ENCODE results near the gene NXNL1. TPM values are rescaled to one million over a fixed set of nuclear protein-coding genes. Genes with fewer than 3 reads are reported as not detected.

NXNL1 gene
- total RNA-seq, 1 experiment from 2014 or later: not detected

GRCh38 chr19:17429641-17430113 is 31.0 kb downstream of the NXNL1 start:
- Histone ChIP-seq H3K9ac (ENCODE audit: low read length) (no peak overlapping the region), H3K4me2 (ENCODE audit: low read length) (no peak overlapping the region), H3F3A (ENCODE audit: low read length, unreplicated experiment) (no peaks in the 10 kb centered on the region), H3K27me3 (ENCODE audit: low read length) (no peaks in the 10 kb centered on the region), H3K4me1 (ENCODE audit: insufficient read depth, low read length) (no peaks in the 10 kb centered on the region), H3K36me3 (ENCODE audit: low read depth, low read length) (no peaks in the 10 kb centered on the region), H4K20me1 (ENCODE audit: low read length) (no peaks in the 10 kb centered on the region), H3K9me2 (replicated peaks; ENCODE audit: low read length) (no peaks in the 10 kb centered on the region), H3K9me3 (ENCODE audit: low read length) (no peaks in the 10 kb centered on the region), H3K79me2 (ENCODE audit: low read length) (no peaks in the 10 kb centered on the region), H3K27ac (ENCODE audit: low read length) (no peak overlapping the region), H3K4me3 (ENCODE audit: low read length) (no peak overlapping the region), H2AFZ (ENCODE audit: low read length) (no peak overlapping the region)
- ATAC-seq (0 out of 2 replicates have a peak, but pooled peaks have one; percentile 13), DNase-seq (no peak)
- intact Hi-C loops (cut with micrococcal nuclease): loop anchor here (5.0 kb wide), 1 partner anchor 38 kb away; no protein-coding TSS in a partner anchor
- no peak for TF ChIP-seq EZH2phosphoT487 (IDR thresholded peaks at IDR 0.05; ENCODE audit: borderline replicate concordance, low read length)
- no peak for TF ChIP-seq CTCF (conservative IDR thresholded peaks at IDR 0.05; ENCODE audit: low read depth, low read length)
- TF ChIP-seq EZH2 (IDR thresholded peaks at IDR 0.05; ENCODE audit: low read length, unreplicated experiment): no peak
- ChIA-PET CTCF (no interaction called here), POLR2A (ENCODE audit: unreplicated experiment) (interaction anchor here (0.7 kb wide), 1 partner anchor 113 kb away, joined by 25 read pairs; no protein-coding TSS in a partner anchor)
- BruUV-seq (replicated peaks): no TSS peak

GRCh38 chr19:17424743-17425365 is 35.9 kb downstream of the NXNL1 start:
- ATAC-seq (peak; percentile 44), DNase-seq (peak; percentile 25)
- H3K4me2 ChIP-seq (ENCODE audit: low read length): no peak overlapping the region
- no peaks in the 10 kb centered on the region for H3F3A ChIP-seq (ENCODE audit: low read length, unreplicated experiment)
- H4K20me1 ChIP-seq (ENCODE audit: low read length): no peaks in the 10 kb centered on the region
- H3K9me3 ChIP-seq (ENCODE audit: low read length): no peaks in the 10 kb centered on the region
- TF ChIP-seq EZH2 (IDR thresholded peaks at IDR 0.05; ENCODE audit: low read length, unreplicated experiment) (no peak), CTCF (conservative IDR thresholded peaks at IDR 0.05; ENCODE audit: low read depth, low read length) (peak; percentile 54), EZH2phosphoT487 (IDR thresholded peaks at IDR 0.05; ENCODE audit: borderline replicate concordance, low read length) (no peak)
- CTCF ChIA-PET: no interaction called here
- no peaks in the 10 kb centered on the region for H3K36me3 ChIP-seq (ENCODE audit: low read depth, low read length)
- 0 out of 2 replicates have a peak, but pooled peaks cover 7% of the 10 kb centered on the region for H3K4me1 ChIP-seq (ENCODE audit: insufficient read depth, low read length)
- H3K4me3 ChIP-seq (ENCODE audit: low read length): no peak overlapping the region
- peaks cover 7% of the 10 kb centered on the region; the same call in 1 of the 2 replicates for H3K79me2 ChIP-seq (ENCODE audit: low read length)
- H3K9ac ChIP-seq (ENCODE audit: low read length): no peak overlapping the region
- no peak overlapping the region for H3K27ac ChIP-seq (ENCODE audit: low read length)
- no peak overlapping the region for H2AFZ ChIP-seq (ENCODE audit: low read length)
- no peaks in the 10 kb centered on the region for H3K9me2 ChIP-seq (replicated peaks; ENCODE audit: low read length)
- H3K27me3 ChIP-seq (ENCODE audit: low read length): no peaks in the 10 kb centered on the region
- POLR2A ChIA-PET (ENCODE audit: unreplicated experiment): no interaction called here
- BruUV-seq (replicated peaks): no TSS peak
- intact Hi-C loops (cut with micrococcal nuclease): loop anchor here (5.0 kb wide), 1 partner anchor 42 kb away; no protein-coding TSS in a partner anchor

All from PC-3 (cell line).